Ovary (tissue), 3 donors: Measurements from ENCODE around the gene MMP25.

ENCODE experiments used
- CTCF ChIP-seq, 3 donors: fragments of 450-650 bp in 2 of 3; fragments of 200-600 bp in 1 of 3; IDR thresholded peaks; one replicate each; pipeline versions ENCODE4 v1.5.1 to v1.8.0; 2016 to 2022; ENCODE audit warnings: antibody characterized with exemption in 3 of 3, mild to moderate bottlenecking in 1 of 3
- EP300 ChIP-seq: sonication (generic); formaldehyde crosslinking; IDR thresholded peaks from one replicate; pipeline ENCODE4 v1.6.1; 2017; ENCODE audit warnings: antibody characterized with exemption
- POLR2A ChIP-seq: fragments of 450-650 bp; IDR thresholded peaks from one replicate; pipeline ENCODE4 v1.6.1; 2017; ENCODE audit warnings: antibody characterized with exemption, mild to moderate bottlenecking, moderate library complexity
- donor health status: DM: no; HTN: no; CAD: no.

GRCh38 chr16:3101841-3102470 is 55.6 kb downstream of the MMP25 start:
- TF ChIP-seq CTCF (IDR thresholded peaks at IDR 0.05) (no peak), POLR2A (no peak), EP300 (no peak)
